ENCODE measurements around the gene VAT1L. TPM values are rescaled to one million over a fixed set of nuclear protein-coding genes. Genes with fewer than 3 reads are reported as not detected.
"Not testable (repeated sequence)": the region's sequence is repeated elsewhere in the genome, so short reads cannot be mapped to it uniquely, and the experiment has no call there.

The VAT1L gene
- polyA plus RNA-seq, 1 of the 3 experiments (the other 2 are of a cell fraction), result 52.5 TPM

GRCh38 chr16:77946823-77947222 lies 158.5 kb downstream of the VAT1L start:
- H3K27me3 ChIP-seq (ENCODE audit: insufficient read depth), result no peaks in the 10 kb centered on the region
- H2AFZ ChIP-seq (ENCODE audit: low read depth), result no peak overlapping the region
- H3K9ac ChIP-seq, result no peak overlapping the region
- POLR2A ChIA-PET, result no interaction called here
- H3K27ac ChIP-seq (ENCODE audit: low read depth in 2 of 2, low read length in 1 of 2), result no peak overlapping the region
- H3F3A ChIP-seq (replicated peaks; ENCODE audit: insufficient read depth), result no peaks in the 10 kb centered on the region
- H3K9me2 ChIP-seq, result no peaks in the 10 kb centered on the region
- no peaks in the 10 kb centered on the region for H3K9me3 ChIP-seq
- 81% methylated on average over 4 of the region's 4 CpGs for WGBS (ENCODE audit: low lambda C conversion rate)
- CTCF ChIA-PET, result no interaction called here
- no peak overlapping the region for H3K4me2 ChIP-seq
- H3K36me3 ChIP-seq (replicated peaks in 1 of 2; ENCODE audit: control insufficient read depth in 1 of 2, insufficient read depth in 2 of 2, low read length in 1 of 2), result peaks cover 0 to 2% of the 10 kb centered on the region in 2 experiments
- DNase-seq, result peak; percentile 23
- no peaks in the 10 kb centered on the region for H4K20me1 ChIP-seq (ENCODE audit: insufficient read depth)
- TF ChIP-seq MXI1 (IDR thresholded peaks at IDR 0.05; ENCODE audit: low read depth, low read length), result no peak
- no peak for TF ChIP-seq SIN3A (IDR thresholded peaks at IDR 0.05; ENCODE audit: borderline replicate concordance, low read depth, low read length)
- TF ChIP-seq EP300 (IDR thresholded peaks at IDR 0.05; ENCODE audit: borderline replicate concordance in 1 of 2, low read depth in 1 of 2, low read length in 1 of 2), result no peak
- TF ChIP-seq YY1 (IDR thresholded peaks at IDR 0.05; ENCODE audit: low read depth), result no peak
- no peak for TF ChIP-seq ELF1 (IDR thresholded peaks at IDR 0.05)
- TF ChIP-seq, protein P1, sequence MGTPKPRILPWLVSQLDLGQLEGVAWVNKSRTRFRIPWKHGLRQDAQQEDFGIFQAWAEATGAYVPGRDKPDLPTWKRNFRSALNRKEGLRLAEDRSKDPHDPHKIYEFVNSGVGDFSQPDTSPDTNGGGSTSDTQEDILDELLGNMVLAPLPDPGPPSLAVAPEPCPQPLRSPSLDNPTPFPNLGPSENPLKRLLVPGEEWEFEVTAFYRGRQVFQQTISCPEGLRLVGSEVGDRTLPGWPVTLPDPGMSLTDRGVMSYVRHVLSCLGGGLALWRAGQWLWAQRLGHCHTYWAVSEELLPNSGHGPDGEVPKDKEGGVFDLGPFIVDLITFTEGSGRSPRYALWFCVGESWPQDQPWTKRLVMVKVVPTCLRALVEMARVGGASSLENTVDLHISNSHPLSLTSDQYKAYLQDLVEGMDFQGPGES (IDR thresholded peaks at IDR 0.05; ENCODE audit: low read depth, low read length), result no peak
- no peak for TF ChIP-seq EZH2phosphoT487 (IDR thresholded peaks at IDR 0.05; ENCODE audit: borderline replicate concordance, low read depth)
- TF ChIP-seq CHD2 (IDR thresholded peaks at IDR 0.05; ENCODE audit: low read length, partially characterized antibody), result no peak
- TF ChIP-seq FOSL2 (IDR thresholded peaks at IDR 0.05; ENCODE audit: borderline replicate concordance, low read depth), result no peak
- no peak for TF ChIP-seq NFIC (IDR thresholded peaks at IDR 0.05; ENCODE audit: borderline replicate concordance)
- TF ChIP-seq NRF1 (IDR thresholded peaks at IDR 0.05; ENCODE audit: low read depth, low read length), result no peak
- no peak for TF ChIP-seq MEF2A (IDR thresholded peaks at IDR 0.05; ENCODE audit: borderline replicate concordance, low read depth)
- no peak for TF ChIP-seq RXRA (IDR thresholded peaks at IDR 0.05; ENCODE audit: borderline replicate concordance, low read depth)
- no peak for TF ChIP-seq TCF12 (IDR thresholded peaks at IDR 0.05)
- no peak for TF ChIP-seq RCOR1 (IDR thresholded peaks at IDR 0.05; ENCODE audit: low read length)
- no peaks in the 10 kb centered on the region for H3K79me2 ChIP-seq (ENCODE audit: insufficient read depth)
- peaks cover 0 to 5% of the 10 kb centered on the region in 2 experiments; a peak in 1 of 4 replicates for H3K4me1 ChIP-seq (ENCODE audit: control insufficient read depth in 1 of 2, insufficient read depth in 2 of 2, low read depth in 1 of 2, low read length in 1 of 2)
- H3K4me3 ChIP-seq (ENCODE audit: low read depth in 2 of 2, low read length in 1 of 2), result no peak overlapping the region

DNA sequence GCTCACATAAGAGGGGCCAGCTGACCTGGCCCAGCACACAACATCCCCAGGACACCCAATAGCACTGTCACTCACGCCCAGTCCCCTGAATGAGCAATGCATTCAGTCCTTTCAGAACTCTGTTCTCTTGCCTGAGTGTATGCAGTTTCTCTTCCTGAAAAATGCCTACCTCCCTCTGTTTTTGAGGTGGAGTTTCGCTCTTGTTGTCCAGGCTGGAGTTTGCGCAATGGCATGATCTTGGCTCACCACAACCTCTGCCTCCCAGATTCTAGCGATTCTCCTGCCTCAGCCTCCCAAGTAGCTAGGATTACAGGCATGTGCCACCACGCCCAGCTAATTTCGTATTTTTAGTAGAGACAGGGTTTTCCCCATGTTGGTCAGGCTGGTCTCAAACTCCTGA lies 159.2 kb downstream of the VAT1L start:
- POLR2A ChIA-PET, CTCF ChIA-PET, DNase-seq: not testable (repeated sequence)

More for the DNA sequence above, 159.2 kb downstream of the VAT1L start:
- not testable (repeated sequence) for H3K27ac ChIP-seq (ENCODE audit: low read depth in 2 of 2, low read length in 1 of 2); H3K4me3 ChIP-seq (ENCODE audit: low read depth in 2 of 2, low read length in 1 of 2); H4K20me1 ChIP-seq (ENCODE audit: insufficient read depth); H3F3A ChIP-seq (replicated peaks; ENCODE audit: insufficient read depth); H3K79me2 ChIP-seq (ENCODE audit: insufficient read depth); H3K4me2 ChIP-seq; H3K36me3 ChIP-seq (replicated peaks in 1 of 2; ENCODE audit: control insufficient read depth in 1 of 2, insufficient read depth in 2 of 2, low read length in 1 of 2); H3K9me3 ChIP-seq; H3K9ac ChIP-seq; H3K4me1 ChIP-seq (ENCODE audit: control insufficient read depth in 1 of 2, insufficient read depth in 2 of 2, low read depth in 1 of 2, low read length in 1 of 2); H3K27me3 ChIP-seq (ENCODE audit: insufficient read depth); H3K9me2 ChIP-seq; H2AFZ ChIP-seq (ENCODE audit: low read depth)
- 88% methylated on average over 6 of the region's 6 CpGs for WGBS (ENCODE audit: low lambda C conversion rate)
